Measurements from ENCODE around the gene SEMA3F.
"Not testable (repeated sequence)": the region's sequence is repeated elsewhere in the genome, so short reads cannot be mapped to it uniquely, and the experiment has no call there.

SEMA3F gene

DNA sequence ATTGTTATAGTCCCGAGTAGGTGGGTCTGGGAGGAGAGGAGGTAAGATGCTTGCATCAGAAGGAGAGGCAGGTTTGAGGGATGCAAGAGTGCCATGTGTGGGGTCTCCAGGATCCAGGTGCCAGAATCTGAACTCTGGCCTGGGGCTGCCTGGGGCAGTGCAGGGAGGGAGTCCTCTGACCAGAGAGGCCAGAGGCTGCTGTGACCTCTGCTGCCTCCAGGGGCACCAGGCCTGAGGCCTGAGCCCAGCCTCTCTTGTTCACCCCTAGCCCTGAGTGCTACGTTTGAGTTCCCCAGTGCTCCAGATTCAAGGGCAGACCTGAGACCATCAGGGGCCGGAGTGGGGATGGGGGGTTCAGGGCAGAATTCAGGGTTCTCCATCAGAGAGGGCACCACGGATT, 57.4 kb downstream of the SEMA3F start:
- no peak for DNase-seq (ENCODE audit: low spot score)

DNA sequence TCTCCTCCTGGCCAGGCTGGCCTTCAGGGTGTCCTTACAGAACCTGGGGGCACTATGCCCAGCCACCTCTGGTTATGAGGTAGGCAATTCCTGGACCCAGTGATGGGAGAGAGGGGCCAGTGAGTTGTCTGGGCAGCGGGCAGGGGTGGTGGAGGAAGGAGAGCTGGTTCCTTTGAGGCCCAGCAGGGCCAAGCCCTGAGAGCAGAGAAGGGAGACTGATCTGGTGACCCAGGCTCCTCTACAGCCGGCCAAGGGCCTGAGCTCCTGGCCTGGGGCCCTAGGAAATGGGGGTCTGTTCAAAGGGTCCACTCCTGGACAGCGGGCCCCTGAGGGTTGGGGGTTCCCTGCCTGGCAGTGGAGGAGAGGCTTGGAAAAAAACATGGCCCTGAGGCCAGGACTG, 57.8 kb downstream of the SEMA3F start:
- no peak for DNase-seq (ENCODE audit: low spot score)

DNA sequence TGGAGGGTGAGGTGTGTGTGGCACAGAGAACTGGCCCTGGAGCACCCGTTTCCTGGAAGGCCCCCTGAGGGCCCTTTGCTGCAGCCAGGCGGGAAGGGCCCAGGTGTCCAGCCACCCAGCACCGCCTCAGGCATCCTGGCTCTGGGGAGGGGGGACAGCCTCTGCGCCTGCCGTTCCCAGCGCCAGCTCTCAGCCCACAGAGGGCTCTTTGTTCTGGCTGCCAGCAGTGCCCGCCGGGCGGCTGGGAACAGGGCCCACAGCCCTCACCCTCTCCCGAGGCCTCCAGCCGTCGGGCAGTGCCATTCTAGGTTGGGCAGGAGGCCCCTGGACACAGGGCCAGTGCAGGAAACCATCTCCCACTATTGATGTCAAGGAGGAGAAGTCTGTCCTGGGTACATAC, 58.2 kb downstream of the SEMA3F start:
- no peak for DNase-seq (ENCODE audit: low spot score)

- no peak for DNase-seq (ENCODE audit: low spot score)
Measured at GRCh38 chr3:50214824-50215223, 59.7 kb downstream of the SEMA3F start.

DNA sequence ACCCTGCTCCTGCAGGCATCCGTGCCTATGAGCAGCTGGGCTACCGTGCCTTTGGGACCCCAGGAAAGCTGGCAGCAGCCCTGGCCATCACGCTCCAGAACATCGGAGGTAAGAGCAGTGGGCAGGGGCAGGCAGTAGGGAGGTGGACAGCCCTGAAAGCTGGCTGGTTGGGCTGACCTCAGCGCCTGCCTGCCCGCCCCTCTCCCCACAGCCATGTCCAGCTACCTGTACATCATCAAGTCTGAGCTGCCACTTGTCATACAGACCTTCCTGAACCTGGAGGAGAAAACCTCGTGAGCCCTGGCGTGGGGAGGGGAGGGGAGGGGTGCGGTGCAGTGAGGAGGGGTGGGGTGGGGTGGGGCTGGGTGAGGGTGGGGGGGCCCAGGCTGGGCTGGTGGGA, 60.4 kb downstream of the SEMA3F start:
- DNase-seq (ENCODE audit: low spot score) = no peak

- no peak for DNase-seq (ENCODE audit: low spot score)
Measured at GRCh38 chr3:50217681-50218080, 62.6 kb downstream of the SEMA3F start.

DNA sequence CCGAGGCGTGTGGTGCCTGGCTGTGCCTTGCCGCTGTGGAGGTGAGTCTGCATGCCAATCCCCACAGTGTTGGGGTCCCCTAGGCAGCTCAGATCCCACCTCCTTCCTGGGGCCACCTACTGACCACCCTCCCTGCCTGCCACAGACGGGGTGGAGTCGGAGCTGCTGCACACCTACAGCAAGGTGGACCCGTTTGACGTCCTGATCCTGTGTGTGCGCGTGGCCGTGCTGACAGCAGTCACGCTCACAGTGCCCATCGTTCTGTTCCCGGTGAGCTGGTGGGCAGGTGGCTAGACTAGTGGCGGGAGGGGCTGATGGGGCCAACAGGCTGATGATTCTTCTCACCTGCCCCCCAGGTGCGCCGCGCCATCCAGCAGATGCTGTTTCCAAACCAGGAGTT, 63.3 kb downstream of the SEMA3F start:
- no peak for DNase-seq (ENCODE audit: low spot score)

DNA sequence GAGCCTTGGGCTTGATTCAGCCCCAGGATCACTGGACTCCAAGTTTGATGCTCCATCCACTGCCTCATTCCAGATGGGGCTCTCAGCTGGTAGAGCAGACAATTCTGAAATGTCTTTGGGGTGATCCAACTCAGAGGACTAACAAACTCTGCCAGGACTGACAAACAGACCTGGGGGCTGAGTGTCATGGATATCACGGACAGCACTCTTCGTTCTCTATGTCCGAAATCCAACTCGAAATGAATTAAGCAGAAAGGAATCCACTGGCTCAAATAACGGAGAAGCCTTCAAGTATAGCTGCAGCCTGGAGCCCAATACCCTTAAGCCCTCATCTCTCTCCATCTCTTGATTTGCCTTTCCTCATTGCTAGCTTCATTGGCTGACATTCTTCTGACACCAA, 64.2 kb downstream of the SEMA3F start:
- DNase-seq (ENCODE audit: low spot score) = no peak

DNA sequence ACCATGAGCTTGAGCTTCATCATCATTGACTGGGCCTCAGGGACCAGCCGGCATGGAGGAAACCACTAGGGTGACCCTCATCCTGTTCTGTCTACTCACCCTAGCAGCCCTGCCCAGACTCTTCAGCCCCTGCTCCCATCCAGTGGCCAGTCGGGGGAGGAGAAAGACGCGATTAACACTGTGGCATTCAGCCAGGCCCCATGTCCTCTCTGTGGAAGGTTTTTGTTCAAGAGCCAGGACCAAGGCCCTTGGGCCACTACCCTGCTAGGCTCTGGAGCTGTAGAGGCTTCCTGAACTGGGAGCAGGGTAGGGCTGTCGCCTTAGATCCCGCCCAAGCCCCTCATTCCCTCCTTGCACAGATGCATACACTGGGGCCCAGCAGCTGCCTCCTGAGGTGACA, 65.0 kb downstream of the SEMA3F start:
- DNase-seq (ENCODE audit: low spot score) = no peak

DNA sequence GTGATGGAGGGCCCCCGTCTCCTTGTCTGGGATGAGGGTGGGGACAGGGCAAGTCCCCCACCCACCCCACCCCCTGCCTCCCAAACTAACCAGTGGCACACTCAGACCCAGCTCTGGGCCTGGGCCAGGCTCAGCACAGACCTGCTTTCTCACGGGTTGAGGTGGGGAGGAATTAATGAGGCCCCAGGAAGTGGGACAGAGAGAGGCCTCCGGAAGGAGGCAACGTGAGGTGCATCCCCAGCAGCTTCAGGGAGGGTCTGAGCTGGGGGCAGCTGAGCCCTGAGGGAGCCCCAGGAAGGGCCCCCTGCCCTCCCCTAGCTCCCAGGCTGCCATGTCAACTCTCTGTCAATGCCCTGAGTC, 65.9 kb downstream of the SEMA3F start:
- DNase-seq (ENCODE audit: low spot score) = no peak

DNA sequence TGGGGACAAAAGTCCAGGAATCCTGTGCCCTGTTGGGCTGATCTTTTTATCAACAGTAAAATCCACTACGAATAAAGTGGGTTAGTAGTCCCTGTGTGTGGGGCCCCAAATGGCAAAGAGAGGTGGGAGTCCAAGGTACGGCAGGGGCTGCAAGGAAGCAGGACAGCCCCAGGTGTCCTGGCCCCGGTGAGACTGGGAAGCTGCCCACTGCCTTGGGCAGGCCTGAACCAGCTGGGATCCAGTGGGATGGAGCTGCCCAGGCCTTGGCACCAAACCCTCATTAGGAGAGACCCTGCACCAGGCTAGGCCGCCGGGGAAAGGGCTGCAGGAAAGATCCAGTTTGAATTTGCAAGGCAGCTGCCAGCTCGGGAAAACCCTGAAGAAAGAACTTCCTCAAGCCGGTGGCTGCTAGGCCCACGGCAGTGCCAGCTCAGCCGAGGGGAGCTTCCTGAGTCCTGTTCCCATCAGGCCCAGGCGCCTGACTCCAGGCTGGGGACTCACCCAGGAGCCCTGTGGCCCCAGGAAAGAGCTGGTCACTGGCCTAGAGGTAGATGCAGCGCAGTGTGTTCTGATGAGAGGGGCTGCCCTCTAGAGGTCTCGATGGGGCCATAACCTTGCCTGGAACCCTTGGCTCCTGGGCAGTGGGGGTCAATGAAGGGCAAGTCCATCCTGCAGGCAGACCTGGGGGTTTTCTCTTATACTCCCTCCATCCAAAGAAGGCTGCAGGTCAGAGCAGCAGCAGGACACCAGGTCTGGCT, 66.5 kb downstream of the SEMA3F start:
- no peak for DNase-seq (ENCODE audit: low spot score)

DNA sequence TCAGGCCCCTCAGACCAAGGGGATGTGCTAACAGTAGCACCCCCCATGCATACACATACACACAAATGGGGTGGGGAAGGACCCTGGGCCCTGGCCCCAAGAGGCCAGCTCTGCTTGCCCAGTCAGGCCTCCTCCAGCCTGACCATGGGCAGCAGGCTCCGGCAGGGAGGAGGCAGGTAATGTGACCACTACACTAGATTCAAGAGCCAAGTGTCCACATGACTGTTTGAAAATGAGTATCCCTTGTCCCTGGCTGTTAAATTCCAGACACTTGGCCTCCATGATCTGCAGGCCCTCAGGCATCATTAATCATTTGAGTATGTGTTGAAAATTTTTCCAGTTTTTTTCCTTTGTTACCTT, 67.0 kb downstream of the SEMA3F start:
- no peak for DNase-seq (ENCODE audit: low spot score)

- DNase-seq (ENCODE audit: low spot score) = no peak
Measured at GRCh38 chr3:50224639-50225038, 69.5 kb downstream of the SEMA3F start.

DNA sequence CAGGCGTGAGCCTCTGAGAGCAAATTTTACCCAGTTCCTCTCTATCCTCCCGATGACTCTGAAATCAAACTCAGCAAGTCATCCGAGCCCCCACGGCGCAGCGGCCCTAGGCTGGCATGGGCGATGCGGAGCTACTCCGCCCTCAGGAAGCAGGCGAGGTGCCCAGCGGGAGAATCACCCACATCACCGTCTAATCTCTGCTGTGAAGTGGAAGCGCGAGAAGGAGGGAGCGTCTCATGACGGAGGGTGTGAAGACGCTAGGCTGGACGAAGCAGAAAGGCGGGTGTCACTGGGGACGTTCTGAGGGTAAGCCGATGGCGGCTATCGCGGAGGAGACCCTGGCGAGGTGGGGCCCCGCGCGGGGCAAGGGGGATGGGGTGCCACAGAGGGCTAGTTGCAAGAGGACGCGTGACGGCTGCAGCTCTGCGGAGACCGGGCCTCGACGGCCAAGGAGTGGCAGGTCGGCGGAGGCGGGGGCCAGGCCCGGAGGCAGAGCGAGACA, 71.8 kb downstream of the SEMA3F start:
- peak; percentile 21 for DNase-seq (ENCODE audit: low spot score)

- DNase-seq (ENCODE audit: low spot score) = peak; percentile 94
Measured at GRCh38 chr3:50227390-50228183, 72.5 kb downstream of the SEMA3F start.

DNA sequence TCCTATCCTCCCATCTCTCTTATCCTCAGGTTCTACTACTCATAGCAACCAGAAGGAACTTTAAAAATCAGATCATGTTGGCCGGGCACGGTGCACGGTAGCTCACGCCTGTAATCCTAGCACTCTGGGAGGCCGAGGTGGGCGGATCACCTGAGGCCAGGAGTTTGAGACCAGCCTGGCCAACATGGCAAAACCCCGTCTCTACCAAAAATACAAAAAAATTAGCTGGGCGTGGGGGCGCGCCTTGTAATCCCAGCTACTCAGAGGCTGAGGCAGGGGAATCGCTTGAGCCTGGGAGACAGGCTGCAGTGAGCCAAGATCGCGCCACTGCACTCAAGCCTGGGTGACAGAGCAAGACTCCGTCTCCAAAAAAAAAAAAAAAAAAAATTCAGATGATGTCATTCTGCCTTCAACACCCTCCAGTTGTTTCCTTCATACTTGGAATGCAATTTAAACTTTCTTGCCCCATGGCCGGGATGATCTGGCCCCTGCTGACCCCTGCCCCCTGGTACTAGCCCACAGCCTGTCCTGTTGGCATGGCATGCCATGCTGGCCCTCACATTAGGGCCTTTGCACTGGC, 73.2 kb downstream of the SEMA3F start:
- DNase-seq (ENCODE audit: low spot score) = not testable (repeated sequence)

DNA sequence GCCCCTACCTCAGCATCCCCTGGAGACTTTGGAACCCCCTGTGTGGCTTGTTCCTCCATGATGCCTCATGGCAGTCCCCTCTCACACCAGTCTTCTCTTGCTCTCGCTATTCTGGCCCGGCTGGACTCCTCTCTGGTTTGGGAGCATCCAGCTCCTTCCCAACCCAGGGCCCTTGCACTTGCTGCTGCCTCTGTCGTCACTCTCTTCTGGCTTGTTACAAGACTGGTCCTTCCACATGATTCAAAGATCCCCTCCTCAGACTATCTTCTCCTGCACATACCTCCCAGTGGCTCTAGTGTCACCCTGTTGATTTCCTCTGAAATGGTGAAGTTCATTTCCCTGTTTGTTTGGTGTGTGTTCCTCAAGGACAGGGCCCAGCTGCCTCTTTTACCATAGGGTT, 74.4 kb downstream of the SEMA3F start:
- DNase-seq (ENCODE audit: low spot score) = no peak

DNA sequence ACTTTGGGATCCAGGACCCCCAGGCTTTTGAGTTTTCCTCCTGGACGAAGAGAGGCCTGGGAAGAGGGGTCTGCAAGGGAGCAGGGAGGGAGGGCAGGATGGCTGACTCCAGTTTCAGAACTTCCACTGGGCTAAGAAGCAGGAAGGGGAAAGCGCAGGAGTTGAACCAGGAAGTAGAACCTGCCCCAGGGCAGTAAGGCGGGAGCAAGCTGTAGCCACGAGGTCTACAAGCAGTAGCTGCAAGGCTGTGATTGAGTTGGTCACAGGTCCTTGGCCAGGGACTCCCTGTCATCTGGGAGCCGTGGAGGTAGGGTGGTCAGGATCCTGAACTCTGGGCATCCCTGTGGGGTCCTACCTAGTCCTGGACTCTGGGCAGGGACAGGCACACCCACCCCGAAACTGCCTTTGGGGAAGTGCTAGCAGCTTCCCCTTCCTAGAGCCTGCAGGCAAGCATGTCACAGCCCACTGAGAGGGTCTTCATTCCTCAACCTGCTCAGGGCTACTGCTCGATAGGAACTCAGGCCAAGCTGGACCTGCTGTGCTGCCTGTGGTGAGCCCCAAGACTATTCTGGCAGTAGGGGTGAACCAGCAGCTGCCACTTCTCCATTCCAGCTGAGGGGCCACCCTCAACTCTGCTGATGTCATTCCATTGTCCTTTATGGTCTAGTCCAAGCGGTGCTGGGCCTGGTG, 75.1 kb downstream of the SEMA3F start:
- no peak for DNase-seq (ENCODE audit: low spot score)

DNA sequence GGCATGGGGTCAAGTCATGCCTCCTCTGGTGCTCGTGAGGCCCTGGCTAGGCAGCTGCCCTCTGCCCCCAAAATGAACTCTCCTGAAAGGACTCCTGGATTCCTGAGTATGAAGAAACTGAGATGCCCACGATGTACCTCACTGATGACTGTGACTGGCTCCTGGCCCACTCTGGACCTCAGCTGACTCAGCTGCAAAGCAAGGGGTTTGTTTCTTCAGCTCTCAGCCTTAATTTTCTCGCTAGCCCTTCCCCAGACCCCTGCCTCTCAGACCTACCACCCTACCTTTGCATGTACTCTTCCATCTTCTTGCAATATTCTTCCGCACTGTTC, 75.6 kb downstream of the SEMA3F start:
- no peak for DNase-seq (ENCODE audit: low spot score)

GRCh38 chr3:50231581-50231980, 76.5 kb downstream of the SEMA3F start:
- no peak for DNase-seq (ENCODE audit: low spot score)

- DNase-seq (ENCODE audit: low spot score) = no peak
Measured at GRCh38 chr3:50232303-50232702, 77.2 kb downstream of the SEMA3F start.

DNA sequence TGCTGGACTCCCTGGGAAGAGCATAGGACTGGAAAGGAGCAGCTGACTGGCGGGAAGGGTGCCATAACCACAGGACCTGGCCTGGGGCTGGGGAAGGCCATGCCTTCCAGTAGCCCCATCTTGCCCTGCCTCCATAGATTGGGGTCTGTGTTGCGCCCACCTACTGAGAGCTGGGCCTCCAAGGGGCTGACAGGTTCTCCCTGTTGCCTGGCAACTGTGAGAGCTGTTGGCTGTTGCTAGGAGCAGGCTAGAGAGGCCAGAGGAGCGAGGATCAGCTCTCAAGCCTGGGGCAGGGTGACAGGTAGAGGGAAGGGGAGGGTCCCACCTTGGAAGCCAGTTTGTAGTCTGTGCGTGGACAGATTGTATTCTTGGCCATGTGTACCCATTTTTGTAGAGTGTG, 78.1 kb downstream of the SEMA3F start:
- no peak for DNase-seq (ENCODE audit: low spot score)
